Measurements from ENCODE around the gene CCDC93.
"Not testable (repeated sequence)": the region's sequence is repeated elsewhere in the genome, so short reads cannot be mapped to it uniquely, and the experiment has no call there.

The CCDC93 gene

DNA sequence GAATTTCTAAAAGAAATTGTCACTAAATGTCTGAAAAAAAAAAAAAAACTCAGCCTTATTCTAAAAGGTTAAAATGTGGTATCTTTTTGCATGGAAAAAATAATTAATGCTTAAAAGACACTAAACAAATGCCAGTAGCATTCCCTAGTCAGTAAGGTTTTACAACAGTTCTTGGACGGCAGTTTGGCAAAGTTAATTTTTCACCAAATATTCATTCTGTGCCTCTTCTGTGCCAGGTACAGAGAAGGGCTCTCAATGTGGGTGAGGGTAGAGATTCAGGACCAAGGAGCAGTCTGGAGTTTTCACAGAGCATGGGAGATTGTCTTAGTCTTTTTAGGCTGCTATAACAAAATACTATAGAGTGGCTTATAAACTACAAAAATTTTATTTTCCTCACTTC is 6.0 kb upstream of the CCDC93 start:
- Histone ChIP-seq H3K4ac (ENCODE audit: low read depth in 1 of 2, low read length in 2 of 2) (no peak overlapping the region), H3K4me2 (ENCODE audit: low read length, poor library complexity, severe bottlenecking) (no peak overlapping the region), H3K14ac (ENCODE audit: low read length in 2 of 2) (no peak overlapping the region), H2AFZ (ENCODE audit: low read depth, low read length) (no peak overlapping the region), H2AK5ac (ENCODE audit: low read length, severe bottlenecking) (no peak overlapping the region), H4K8ac (ENCODE audit: low read length) (no peak overlapping the region), H3K27ac (ENCODE audit: low read length, poor library complexity, severe bottlenecking) (no peak overlapping the region), H3K18ac (ENCODE audit: low read depth in 1 of 2, low read length in 2 of 2) (no peak overlapping the region), H2BK5ac (ENCODE audit: low read depth, low read length, poor library complexity, severe bottlenecking) (no peak overlapping the region), H3K36me3 (ENCODE audit: control insufficient read depth in 1 of 2, insufficient read depth in 2 of 2, low read depth in 1 of 2, low read length in 2 of 2) (no peaks in the 10 kb centered on the region), H2BK12ac (ENCODE audit: low read length in 2 of 2) (no peak overlapping the region), H3K23ac (ENCODE audit: low read length in 2 of 2) (no peak overlapping the region), H3K9ac (ENCODE audit: low read length) (no peak overlapping the region), H3K4me1 (ENCODE audit: control insufficient read depth, insufficient read depth, low read depth, low read length) (peaks cover 2% of the 10 kb centered on the region), H3K4me3 (ENCODE audit: insufficient read depth in 1 of 2, low read depth in 1 of 2, low read length in 2 of 2) (no peak overlapping the region), H2BK15ac (ENCODE audit: low read depth, poor library complexity, severe bottlenecking) (no peak overlapping the region), H3K9me3 (ENCODE audit: control insufficient read depth, low read length) (no peaks in the 10 kb centered on the region), H4K91ac (ENCODE audit: low read length) (no peak overlapping the region), H3K79me1 (replicated peaks; ENCODE audit: low read length, poor library complexity, severe bottlenecking) (no peaks in the 10 kb centered on the region), H2BK120ac (ENCODE audit: low read depth, low read length) (no peak overlapping the region), H3K27me3 (ENCODE audit: control insufficient read depth in 1 of 2, insufficient read depth in 1 of 2, low read length in 2 of 2) (peaks cover 0 to 18% of the 10 kb centered on the region in 2 experiments)
- no peak for DNase-seq
- no CpG with 5 or more reads among the region's 1 CpG for WGBS

DNA sequence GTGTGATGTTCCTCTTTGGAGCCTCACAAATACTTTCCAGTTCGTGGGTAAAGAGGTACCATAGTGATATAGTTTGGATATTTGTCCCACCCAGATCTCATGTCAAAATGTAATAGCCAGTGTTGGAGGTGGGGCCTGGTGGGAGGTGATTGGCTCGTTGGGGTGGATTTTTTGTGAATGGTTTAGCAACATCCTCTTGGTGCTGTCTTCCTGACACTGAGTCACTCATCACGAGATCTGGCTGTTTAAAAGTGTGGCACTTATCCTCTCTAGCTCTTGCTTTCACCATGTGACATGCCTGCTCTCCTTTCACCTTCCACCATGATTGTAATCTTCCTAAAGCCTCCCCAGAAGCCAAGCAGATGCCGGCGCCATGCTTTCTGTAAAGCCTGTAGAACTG is 3.0 kb upstream of the CCDC93 start:
- peak; percentile 14 for DNase-seq
- Histone ChIP-seq H4K91ac (ENCODE audit: low read length) (no peak overlapping the region), H3K4me3 (ENCODE audit: insufficient read depth in 1 of 2, low read depth in 1 of 2, low read length in 2 of 2) (no peak overlapping the region), H3K27me3 (ENCODE audit: control insufficient read depth in 1 of 2, insufficient read depth in 1 of 2, low read length in 2 of 2) (peaks cover 0 to 14% of the 10 kb centered on the region in 2 experiments), H3K27ac (ENCODE audit: low read length, poor library complexity, severe bottlenecking) (no peak overlapping the region), H3K4me1 (ENCODE audit: control insufficient read depth, insufficient read depth, low read depth, low read length) (peaks cover 4% of the 10 kb centered on the region), H2BK5ac (ENCODE audit: low read depth, low read length, poor library complexity, severe bottlenecking) (no peak overlapping the region), H3K9ac (ENCODE audit: low read length) (no peak overlapping the region), H3K4me2 (ENCODE audit: low read length, poor library complexity, severe bottlenecking) (no peak overlapping the region), H3K14ac (ENCODE audit: low read length in 2 of 2) (no peak overlapping the region), H2BK15ac (ENCODE audit: low read depth, poor library complexity, severe bottlenecking) (no peak overlapping the region), H2BK12ac (ENCODE audit: low read length in 2 of 2) (no peak overlapping the region), H3K79me1 (replicated peaks; ENCODE audit: low read length, poor library complexity, severe bottlenecking) (peaks cover 5% of the 10 kb centered on the region), H2AK5ac (ENCODE audit: low read length, severe bottlenecking) (no peak overlapping the region), H2AFZ (ENCODE audit: low read depth, low read length) (no peak overlapping the region), H3K9me3 (ENCODE audit: control insufficient read depth, low read length) (no peaks in the 10 kb centered on the region), H3K4ac (ENCODE audit: low read depth in 1 of 2, low read length in 2 of 2) (no peak overlapping the region), H3K23ac (ENCODE audit: low read length in 2 of 2) (no peak overlapping the region), H2BK120ac (ENCODE audit: low read depth, low read length) (no peak overlapping the region), H3K36me3 (ENCODE audit: control insufficient read depth in 1 of 2, insufficient read depth in 2 of 2, low read depth in 1 of 2, low read length in 2 of 2) (no peaks in the 10 kb centered on the region), H3K18ac (ENCODE audit: low read depth in 1 of 2, low read length in 2 of 2) (no peak overlapping the region), H4K8ac (ENCODE audit: low read length) (no peak overlapping the region)
- WGBS: 60% methylated on average over 3 of the region's 5 CpGs

DNA sequence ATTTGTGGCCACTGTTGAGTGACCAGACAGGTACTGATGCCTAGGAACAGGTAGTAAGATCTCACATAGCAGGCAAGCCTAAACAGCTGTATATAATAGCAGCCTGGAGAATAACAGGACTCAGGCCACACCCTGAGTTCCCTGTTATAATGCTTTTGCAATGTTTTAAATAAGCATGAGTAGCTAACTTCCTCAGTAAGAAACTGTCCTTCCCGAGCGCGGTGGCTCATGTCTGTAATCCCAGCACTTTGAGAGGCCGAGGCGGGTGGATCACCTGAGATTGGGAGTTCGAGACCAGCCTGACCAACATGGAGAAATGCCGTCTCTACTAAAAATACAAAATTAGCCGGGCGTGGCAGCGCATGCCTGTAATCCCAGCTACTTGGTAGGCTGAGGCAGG is 1.9 kb upstream of the CCDC93 start:
- not testable (repeated sequence) for H3K4me2 ChIP-seq (ENCODE audit: low read length, poor library complexity, severe bottlenecking); H4K91ac ChIP-seq (ENCODE audit: low read length); H3K14ac ChIP-seq (ENCODE audit: low read length in 2 of 2); H2AK5ac ChIP-seq (ENCODE audit: low read length, severe bottlenecking); H2BK12ac ChIP-seq (ENCODE audit: low read length in 2 of 2); H3K9ac ChIP-seq (ENCODE audit: low read length); H4K8ac ChIP-seq (ENCODE audit: low read length); H3K18ac ChIP-seq (ENCODE audit: low read depth in 1 of 2, low read length in 2 of 2); H3K27me3 ChIP-seq (ENCODE audit: control insufficient read depth in 1 of 2, insufficient read depth in 1 of 2, low read length in 2 of 2); H3K79me1 ChIP-seq (replicated peaks; ENCODE audit: low read length, poor library complexity, severe bottlenecking); H2BK5ac ChIP-seq (ENCODE audit: low read depth, low read length, poor library complexity, severe bottlenecking); DNase-seq; H2BK120ac ChIP-seq (ENCODE audit: low read depth, low read length); H3K27ac ChIP-seq (ENCODE audit: low read length, poor library complexity, severe bottlenecking); H2BK15ac ChIP-seq (ENCODE audit: low read depth, poor library complexity, severe bottlenecking); H3K4me1 ChIP-seq (ENCODE audit: control insufficient read depth, insufficient read depth, low read depth, low read length); H3K9me3 ChIP-seq (ENCODE audit: control insufficient read depth, low read length); H2AFZ ChIP-seq (ENCODE audit: low read depth, low read length); H3K4ac ChIP-seq (ENCODE audit: low read depth in 1 of 2, low read length in 2 of 2); H3K36me3 ChIP-seq (ENCODE audit: control insufficient read depth in 1 of 2, insufficient read depth in 2 of 2, low read depth in 1 of 2, low read length in 2 of 2); H3K23ac ChIP-seq (ENCODE audit: low read length in 2 of 2)
- WGBS: 95% methylated on average over 10 of the region's 10 CpGs
- peak overlapping the region in 1 of 2 experiments; percentile 58 for H3K4me3 ChIP-seq (ENCODE audit: insufficient read depth in 1 of 2, low read depth in 1 of 2, low read length in 2 of 2)

DNA sequence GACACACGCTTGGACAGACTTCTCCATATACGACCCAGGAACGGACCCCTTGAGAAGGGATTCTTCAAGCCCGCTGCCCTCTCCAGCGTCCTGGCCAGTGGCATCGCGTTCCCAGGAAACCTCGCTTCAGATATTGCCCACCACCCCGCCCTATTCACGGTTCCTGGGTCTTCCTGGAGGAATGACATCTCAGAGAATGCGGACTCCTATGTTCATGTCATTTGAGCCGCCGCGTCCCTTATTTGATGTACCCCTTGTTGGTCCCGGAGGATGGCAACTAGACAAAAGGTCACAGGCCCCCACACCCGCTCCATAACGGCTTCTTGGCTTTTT is 588 bp upstream of the CCDC93 start:
- no peaks in the 10 kb centered on the region for H3K36me3 ChIP-seq (ENCODE audit: control insufficient read depth in 1 of 2, insufficient read depth in 2 of 2, low read depth in 1 of 2, low read length in 2 of 2)
- H2AFZ ChIP-seq (ENCODE audit: low read depth, low read length): peak overlapping the region; percentile 97
- H3K4me1 ChIP-seq (ENCODE audit: control insufficient read depth, insufficient read depth, low read depth, low read length): peaks cover 6% of the 10 kb centered on the region
- peak overlapping the region; percentile 51 to 98 for H3K4me3 ChIP-seq (ENCODE audit: insufficient read depth in 1 of 2, low read depth in 1 of 2, low read length in 2 of 2)
- H3K79me1 ChIP-seq (replicated peaks; ENCODE audit: low read length, poor library complexity, severe bottlenecking): peaks cover 5% of the 10 kb centered on the region
- H4K91ac ChIP-seq (ENCODE audit: low read length): no peak overlapping the region
- H3K4me2 ChIP-seq (ENCODE audit: low read length, poor library complexity, severe bottlenecking): peak overlapping the region; percentile 95
- H3K14ac ChIP-seq (ENCODE audit: low read length in 2 of 2): no peak overlapping the region
- no peak overlapping the region for H3K23ac ChIP-seq (ENCODE audit: low read length in 2 of 2)
- no peak overlapping the region for H4K8ac ChIP-seq (ENCODE audit: low read length)
- H3K9me3 ChIP-seq (ENCODE audit: control insufficient read depth, low read length): no peaks in the 10 kb centered on the region
- no peak overlapping the region for H2BK120ac ChIP-seq (ENCODE audit: low read depth, low read length)
- H3K9ac ChIP-seq (ENCODE audit: low read length): peak overlapping the region; percentile 93
- no peak overlapping the region for H2BK5ac ChIP-seq (ENCODE audit: low read depth, low read length, poor library complexity, severe bottlenecking)
- WGBS: 4% methylated on average over 17 of the region's 17 CpGs
- H2BK15ac ChIP-seq (ENCODE audit: low read depth, poor library complexity, severe bottlenecking): no peak overlapping the region
- no peak overlapping the region for H3K27ac ChIP-seq (ENCODE audit: low read length, poor library complexity, severe bottlenecking)
- H3K27me3 ChIP-seq (ENCODE audit: control insufficient read depth in 1 of 2, insufficient read depth in 1 of 2, low read length in 2 of 2): no peaks in the 10 kb centered on the region
- no peak overlapping the region for H3K4ac ChIP-seq (ENCODE audit: low read depth in 1 of 2, low read length in 2 of 2)
- no peak for DNase-seq
- H2BK12ac ChIP-seq (ENCODE audit: low read length in 2 of 2): no peak overlapping the region
- no peak overlapping the region for H2AK5ac ChIP-seq (ENCODE audit: low read length, severe bottlenecking)
- H3K18ac ChIP-seq (ENCODE audit: low read depth in 1 of 2, low read length in 2 of 2): peak overlapping the region in 1 of 2 experiments; percentile 46

Data from mesenchymal stem cell (in vitro differentiated cells and primary cell).